K562 (cell line): ENCODE data around the gene TIMP4. TPM values are rescaled to one million over a fixed set of nuclear protein-coding genes. Genes with fewer than 3 reads are reported as not detected.

ENCODE experiments used
- ATAC-seq: fragments of 200-7000 bp; cut with Tn5 transposase; 3 replicates; pipeline ENCODE4 v1.9.1; 2020; ENCODE audit warnings: moderate library complexity
- BruUV-seq: library from RNA; stranded (reverse); fragments of 400-500 nt; replicated peaks from 2 replicates; lab custom pipeline; 2021; lab: Mats Ljungman, UMichigan
- CTCF ChIA-PET: fragments of 300-600 bp; formaldehyde crosslinking; extraction: SDS; loops from one replicate; lab custom pipeline; 2021; ENCODE audit warnings: low intra/inter-chr PET ratio; lab: Yijun Ruan, JAX
- POLR2A ChIA-PET: fragments of 300-600, 350-650 bp; sonication (Branson Sonifier 250); formaldehyde crosslinking; extraction: SDS; loops from one replicate; lab custom pipeline; 2021; ENCODE audit warnings: antibody characterized with exemption, inconsistent platforms; lab: Yijun Ruan, JAX
- DNase-seq, 4 experiments: peaks; one replicate each; pipeline versions ENCODE4 v3.0.0 to v3.0.0-alpha.2; 2011 to 2018; ENCODE audit warnings: low spot score in 3 of 4, mixed read lengths in 3 of 4; ENCODE audit errors: extremely low read depth in 1 of 4
- FAIRE-seq: peaks from 2 replicates; lab custom pipeline; 2011; peaks lifted over from hg19 to GRCh38; lab: Jason Lieb, UNC
- H2AFZ ChIP-seq: 2 replicates; pipeline ENCODE4 v1.6.0; 2011; ENCODE audit warnings: low read depth, low read length, control low read depth, inconsistent platforms
- H3K27ac ChIP-seq: fragments of 200-600 bp; 3 replicates; pipeline ENCODE4 v1.8.0; 2011; ENCODE audit warnings: low read depth, mild to moderate bottlenecking, control low read depth, inconsistent platforms, low read length, moderate library complexity, mixed read lengths; ENCODE audit errors: extremely low read depth
- H3K27me3 ChIP-seq, 2 experiments: fragments of 300-600 bp in 1 of 2; 2 replicates in 1 of 2; 3 replicates in 1 of 2; pipeline versions ENCODE4 v1.6.0 to v1.8.0; 2011; ENCODE audit warnings: inconsistent platforms in 2 of 2, low read length in 2 of 2, mild to moderate bottlenecking in 1 of 2, mixed read lengths in 1 of 2, moderate library complexity in 1 of 2; ENCODE audit not compliant: control insufficient read depth in 2 of 2, insufficient read depth in 2 of 2
- H3K36me3 ChIP-seq: fragments of 300-600 bp; 3 replicates; pipeline ENCODE4 v1.8.0; 2011; ENCODE audit warnings: mild to moderate bottlenecking, low read length, inconsistent platforms; ENCODE audit not compliant: control insufficient read depth, insufficient read depth
- H3K4me1 ChIP-seq, 2 experiments: fragments of 200-600 bp in 1 of 2; replicated peaks in 1 of 2; 2 replicates in 1 of 2; 3 replicates in 1 of 2; pipeline versions ENCODE4 v1.5.1 to v1.8.0; 2011; ENCODE audit warnings: inconsistent platforms in 2 of 2, low read length in 2 of 2, mild to moderate bottlenecking in 1 of 2, mixed read lengths in 1 of 2, moderate library complexity in 1 of 2; ENCODE audit not compliant: control insufficient read depth in 2 of 2, insufficient read depth in 2 of 2
- H3K4me2 ChIP-seq: 2 replicates; pipeline ENCODE4 v1.6.1; 2011; ENCODE audit warnings: low read length, control low read depth, inconsistent platforms, mixed read lengths; ENCODE audit not compliant: insufficient read depth
- H3K4me3 ChIP-seq: fragments of 200-600 bp; sonication (generic), shearing (Covaris generic); 2 replicates; pipeline ENCODE4 v1.5.1; 2016; ENCODE audit warnings: control low read depth, inconsistent platforms
- H3K79me2 ChIP-seq: fragments of 200-600 bp; 3 replicates; pipeline ENCODE4 v1.8.0; 2011; ENCODE audit warnings: low read length, inconsistent platforms; ENCODE audit not compliant: control insufficient read depth, insufficient read depth
- H3K9ac ChIP-seq, 2 experiments: 2 replicates each; pipeline versions ENCODE4 v1.6.0 to v1.6.1; 2011; ENCODE audit warnings: low read depth in 2 of 2, low read length in 2 of 2, control low read depth in 1 of 2, inconsistent platforms in 1 of 2, mild to moderate bottlenecking in 1 of 2, mixed read lengths in 1 of 2; ENCODE audit not compliant: insufficient read depth in 1 of 2
- H3K9me1 ChIP-seq: one replicate; pipeline ENCODE4 v1.6.0; 2011; ENCODE audit warnings: inconsistent platforms, mild to moderate bottlenecking, low read length, moderate library complexity; ENCODE audit not compliant: control insufficient read depth, insufficient read depth
- H3K9me3 ChIP-seq: replicated peaks from 2 replicates; pipeline ENCODE4 v1.5.1; 2011; ENCODE audit warnings: low read depth, low read length, inconsistent platforms; ENCODE audit not compliant: control insufficient read depth, insufficient read depth
- H4K20me1 ChIP-seq: replicated peaks from 2 replicates; pipeline ENCODE4 v1.6.1; 2011; ENCODE audit warnings: low read length, inconsistent platforms, mixed read lengths; ENCODE audit not compliant: control insufficient read depth, insufficient read depth
- ATF7 ChIP-seq: fragments of 450-650 bp; IDR thresholded peaks from 2 replicates; pipeline ENCODE4 v1.7.1; 2014; ENCODE audit warnings: mild to moderate bottlenecking, moderate library complexity
- BMI1 ChIP-seq: fragments of 150-350 bp; IDR thresholded peaks from 2 replicates; pipeline ENCODE4 v1.6.1; 2014; ENCODE audit warnings: low read length
- CREM ChIP-seq: IDR thresholded peaks from 2 replicates; pipeline ENCODE4 v1.6.1; 2014; ENCODE audit warnings: antibody characterized with exemption, low read depth
- EGR1 ChIP-seq: fragments of 450-650 bp; conservative IDR thresholded peaks from 2 replicates; pipeline ENCODE4 v1.6.1; 2017; ENCODE audit warnings: mild to moderate bottlenecking
- GABPB1 ChIP-seq: sonication (generic); formaldehyde crosslinking; IDR thresholded peaks from 2 replicates; pipeline ENCODE4 v1.8.0; 2022; ENCODE audit warnings: mild to moderate bottlenecking, missing genetic modification reagents
- GTF2E2 ChIP-seq: fragments of 200-800 bp; sonication (Bioruptor generic); IDR thresholded peaks from 2 replicates; pipeline ENCODE4 v1.6.1; 2016; ENCODE audit warnings: missing genetic modification characterization, missing compliant biosample characterization
- HLTF ChIP-seq: fragments of 450-650 bp; IDR thresholded peaks from 2 replicates; pipeline ENCODE4 v1.6.1; 2016
- HMBOX1 ChIP-seq: sonication (generic); IDR thresholded peaks from 2 replicates; pipeline ENCODE4 v1.6.1; 2016
- KAT7 ChIP-seq: sonication (generic); formaldehyde crosslinking; IDR thresholded peaks from 2 replicates; pipeline ENCODE4 v1.8.0; 2022; ENCODE audit warnings: missing genetic modification reagents, mild to moderate bottlenecking, borderline replicate concordance
- KDM5B ChIP-seq: fragments of 200-600 bp; sonication (generic); IDR thresholded peaks from 2 replicates; pipeline ENCODE4 v1.6.1; 2012; ENCODE audit warnings: low read depth, mild to moderate bottlenecking, moderate library complexity, low read length, control low read depth, inconsistent platforms; ENCODE audit not compliant: insufficient replicate concordance
- KLF10 ChIP-seq: fragments of 250-450 bp; sonication (Bioruptor Pico); IDR thresholded peaks from 2 replicates; pipeline ENCODE4 v1.6.1; 2021; ENCODE audit warnings: matching md5 sums
- MAX ChIP-seq: sonication (generic); formaldehyde crosslinking; IDR thresholded peaks from 2 replicates; pipeline ENCODE4 v1.9.0; 2022; ENCODE audit warnings: mild to moderate bottlenecking, missing genetic modification reagents
- MCM2 ChIP-seq: fragments of 450-650 bp; IDR thresholded peaks from 2 replicates; pipeline ENCODE4 v1.6.1; 2017; ENCODE audit warnings: low read depth, mild to moderate bottlenecking
- NR2F6 ChIP-seq: fragments of 450-650 bp; formaldehyde crosslinking; IDR thresholded peaks from 2 replicates; pipeline ENCODE4 v1.4.0; 2020; ENCODE audit warnings: mild to moderate bottlenecking
- TFAM ChIP-seq: fragments of 250-450 bp; sonication (Bioruptor Pico); conservative IDR thresholded peaks from 2 replicates; pipeline ENCODE4 v1.5.0; 2021; ENCODE audit warnings: mild to moderate bottlenecking, moderate library complexity
- ZC3H8 ChIP-seq: fragments of 450-650 bp; IDR thresholded peaks from 2 replicates; pipeline ENCODE4 v1.6.1; 2017
- ZNF408 ChIP-seq: fragments of 250-450 bp; sonication (Bioruptor Pico); IDR thresholded peaks from 2 replicates; pipeline ENCODE4 v1.4.0; 2020; ENCODE audit warnings: low read depth, mild to moderate bottlenecking, moderate library complexity
- ZNF445 ChIP-seq: fragments of 250-450 bp; sonication (Bioruptor Pico); IDR thresholded peaks from 2 replicates; pipeline ENCODE4 v1.4.0; 2020; ENCODE audit warnings: low read depth, mild to moderate bottlenecking, moderate library complexity
- ZNF778 ChIP-seq: fragments of 450-650 bp; formaldehyde crosslinking; IDR thresholded peaks from 2 replicates; pipeline ENCODE4 v1.4.0; 2020; ENCODE audit warnings: mild to moderate bottlenecking, moderate library complexity
- WGBS: fragments of 100-300 bp; shearing (Covaris generic); methylation state at CpG from one replicate; pipeline ENCODE4 v1.1.6; 2016; ENCODE audit warnings: low coverage, mixed read lengths; ENCODE audit not compliant: insufficient coverage; ENCODE audit errors: missing lambda C conversion rate; 5-methylcytosine and 5-hydroxymethylcytosine counted together
- in situ Hi-C: fragments of 300-500 bp; cut with MboI; formaldehyde crosslinking; loops from 4 replicates; pipeline ENCODE4 v1.15.0; 2018; ENCODE audit warnings: inconsistent platforms, mixed read lengths
- intact Hi-C: fragments of 100-400 bp; cut with micrococcal nuclease; formaldehyde crosslinking; loops from 2 replicates; pipeline ENCODE4 v1.14.2; 2022
- polyA plus RNA-seq, 8 experiments: library from polyadenylated mRNA; depleted of rRNA in 4 of 8; stranded (reverse) in 5 of 8; unstranded in 3 of 8; fragments of >200 nt; fragmentation: Nextera tagmentation in 2 of 8; fragmentation: Illumina TruSeq in 1 of 8; extraction: Ambion mirVana in 2 of 8; extraction: Trizol in 1 of 8; gene quantifications; 2 replicates each; pipeline versions ENCODE4 v1.2.1 to v1.2.3, GENCODE V29; 2011 to 2014; ENCODE audit warnings: inconsistent platforms in 1 of 8, missing spikeins in 1 of 8
- total RNA-seq, 7 experiments: library from RNA; depleted of rRNA in 6 of 7; stranded (reverse); fragments of >200 nt in 6 of 7; fragmentation: Illumina TruSeq in 2 of 7; extraction: Trizol in 2 of 7; gene quantifications; 2 replicates each; pipeline versions ENCODE4 v1.2.1 to v1.2.3, GENCODE V29; 2011 to 2021; ENCODE audit warnings: low replicate concordance in 1 of 7
- TF ChIP-seq, protein P1 (sequence below): fragments of 250-450 bp; sonication (Bioruptor Pico); IDR thresholded peaks from 2 replicates; pipeline ENCODE4 v1.4.0; 2020; ENCODE audit warnings: mild to moderate bottlenecking, moderate library complexity, borderline replicate concordance

TIMP4 gene
- total and polyA plus RNA-seq, 9 of the 15 experiments (the other 6 are each of a cell fraction or from before 2014, with no cell fraction given) = 0.03 to 0.07 TPM; not detected in 7

- Histone ChIP-seq H3K9me1 (no peaks in the 10 kb centered on the region), H3K4me1 (peaks cover 3 to 16% of the 10 kb centered on the region in 2 experiments; a peak in 3 of 5 replicates), H3K9ac (no peak overlapping the region; a peak in 1 of 4 replicates), H3K27me3 (peaks cover 0 to 37% of the 10 kb centered on the region in 2 experiments; a peak in 2 of 5 replicates), H4K20me1 (no peaks in the 10 kb centered on the region), H2AFZ (no peak overlapping the region), H3K9me3 (no peaks in the 10 kb centered on the region), H3K4me2 (no peak overlapping the region), H3K4me3 (no peak overlapping the region), H3K79me2 (no peaks in the 10 kb centered on the region), H3K36me3 (no peaks in the 10 kb centered on the region), H3K27ac (no peak overlapping the region)
- intact Hi-C loops = loop anchor here (5.0 kb wide), 1 partner anchor 290 kb away; no protein-coding TSS in a partner anchor
- BruUV-seq = no TSS peak
- ChIA-PET CTCF (no interaction called here), POLR2A (interaction anchor here (0.6 to 1.1 kb wide), 2 partner anchors 12 to 15 kb away, joined by 3 to 4 read pairs; no protein-coding TSS in a partner anchor)
- DNase-seq = no peak
- 6% methylated on average over 7 of the region's 7 CpGs for WGBS
- in situ Hi-C loops = no loop called here
- peak; percentile 33; the same call in 1 of the 3 replicates for ATAC-seq
- no peak for FAIRE-seq
- TF ChIP-seq HMBOX1 = peak; percentile 80
- peak; percentile 18; the same call in 1 of the 2 replicates for TF ChIP-seq EGR1
- no peak for TF ChIP-seq MCM2
- TF ChIP-seq TFAM (CRISPR knock-in tag) = no peak
- no peak for TF ChIP-seq KLF10
- no peak for TF ChIP-seq BMI1
- TF ChIP-seq HLTF = no peak
- no peak for TF ChIP-seq KDM5B
- no peak for TF ChIP-seq ZNF778 (CRISPR knock-in tag)
- TF ChIP-seq NR2F6 (CRISPR knock-in tag) = no peak
- TF ChIP-seq KAT7 (CRISPR knock-in tag) = no peak
- TF ChIP-seq ZNF408 (CRISPR knock-in tag) = no peak
- no peak for TF ChIP-seq ATF7
- no peak for TF ChIP-seq ZC3H8
- no peak for TF ChIP-seq ZNF445 (CRISPR knock-in tag)
- TF ChIP-seq, protein P1, sequence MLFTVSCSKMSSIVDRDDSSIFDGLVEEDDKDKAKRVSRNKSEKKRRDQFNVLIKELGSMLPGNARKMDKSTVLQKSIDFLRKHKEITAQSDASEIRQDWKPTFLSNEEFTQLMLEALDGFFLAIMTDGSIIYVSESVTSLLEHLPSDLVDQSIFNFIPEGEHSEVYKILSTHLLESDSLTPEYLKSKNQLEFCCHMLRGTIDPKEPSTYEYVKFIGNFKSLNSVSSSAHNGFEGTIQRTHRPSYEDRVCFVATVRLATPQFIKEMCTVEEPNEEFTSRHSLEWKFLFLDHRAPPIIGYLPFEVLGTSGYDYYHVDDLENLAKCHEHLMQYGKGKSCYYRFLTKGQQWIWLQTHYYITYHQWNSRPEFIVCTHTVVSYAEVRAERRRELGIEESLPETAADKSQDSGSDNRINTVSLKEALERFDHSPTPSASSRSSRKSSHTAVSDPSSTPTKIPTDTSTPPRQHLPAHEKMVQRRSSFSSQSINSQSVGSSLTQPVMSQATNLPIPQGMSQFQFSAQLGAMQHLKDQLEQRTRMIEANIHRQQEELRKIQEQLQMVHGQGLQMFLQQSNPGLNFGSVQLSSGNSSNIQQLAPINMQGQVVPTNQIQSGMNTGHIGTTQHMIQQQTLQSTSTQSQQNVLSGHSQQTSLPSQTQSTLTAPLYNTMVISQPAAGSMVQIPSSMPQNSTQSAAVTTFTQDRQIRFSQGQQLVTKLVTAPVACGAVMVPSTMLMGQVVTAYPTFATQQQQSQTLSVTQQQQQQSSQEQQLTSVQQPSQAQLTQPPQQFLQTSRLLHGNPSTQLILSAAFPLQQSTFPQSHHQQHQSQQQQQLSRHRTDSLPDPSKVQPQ = no peak
- no peak for TF ChIP-seq GABPB1 (CRISPR knock-in tag)
- TF ChIP-seq GTF2E2 (tag) = no peak
- no peak for TF ChIP-seq MAX (CRISPR knock-in tag)
- TF ChIP-seq CREM = no peak
Observed at GRCh38 chr3:12187448-12188327, 29.0 kb upstream of the TIMP4 start.
